NAMALWA (cell line): Measurements from ENCODE around the gene SON.
"Not testable (repeated sequence)": the region's sequence is repeated elsewhere in the genome, so short reads cannot be mapped to it uniquely, and the experiment has no call there.

Experiments
- DNase-seq: peaks from one replicate; pipeline ENCODE4 v3.0.0-alpha.2; 2015; ENCODE audit warnings: low spot score

Gene SON

GRCh38 chr21:33578959-33579542 lies 36.2 kb downstream of the SON start:
- no peak for DNase-seq

DNA sequence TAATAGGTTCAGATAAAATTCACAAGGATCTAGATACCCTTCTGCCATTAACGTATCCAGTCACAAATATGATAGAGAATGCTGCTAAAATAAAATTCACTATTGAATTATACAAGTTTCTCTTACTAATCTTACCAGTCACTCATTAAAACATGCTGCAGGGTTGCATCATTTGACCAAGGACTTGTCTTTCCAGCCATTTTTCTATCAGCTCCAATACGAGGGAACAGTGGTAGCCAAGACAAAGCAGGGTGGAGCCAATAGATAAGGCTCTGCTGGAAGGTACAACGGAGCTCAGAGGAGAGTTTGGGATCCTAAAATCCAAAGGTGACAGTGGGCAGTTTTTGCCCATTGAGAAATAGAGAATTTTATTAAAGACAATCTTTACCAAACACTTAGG lies 41.6 kb downstream of the SON start:
- no peak for DNase-seq

DNA sequence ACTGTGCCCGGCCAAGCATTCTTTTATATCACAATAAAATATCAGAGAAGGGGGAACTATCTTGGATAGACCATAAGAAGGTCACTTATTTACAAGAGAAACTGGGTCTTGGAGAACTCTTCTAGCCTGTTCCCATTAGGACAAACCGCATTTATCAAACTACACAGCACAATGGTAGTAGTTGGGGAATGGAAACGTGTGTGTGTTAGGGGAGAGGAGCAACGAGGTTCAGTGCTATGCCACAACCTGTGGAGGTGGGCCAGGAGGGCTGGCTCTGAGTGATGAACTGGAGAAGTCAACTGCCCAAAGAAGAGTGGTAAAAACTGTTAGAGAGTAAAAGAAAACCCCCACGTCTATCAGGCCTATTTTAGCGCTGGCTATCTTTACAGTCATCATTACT lies 44.1 kb downstream of the SON start:
- DNase-seq = no peak

GRCh38 chr21:33587792-33588484 lies 45.1 kb downstream of the SON start:
- DNase-seq = no peak

- peak; percentile 86 for DNase-seq
Measured at GRCh38 chr21:33588485-33589335, 45.9 kb downstream of the SON start, which contains the start of gene DONSON. Gene DONSON, minus strand, starts transcription at chr21:33588684. Its CDS starts 43 bp downstream, at chr21:33588641.

- DNase-seq = no peak
Measured at GRCh38 chr21:33598051-33598450, 55.2 kb downstream of the SON start.

DNA sequence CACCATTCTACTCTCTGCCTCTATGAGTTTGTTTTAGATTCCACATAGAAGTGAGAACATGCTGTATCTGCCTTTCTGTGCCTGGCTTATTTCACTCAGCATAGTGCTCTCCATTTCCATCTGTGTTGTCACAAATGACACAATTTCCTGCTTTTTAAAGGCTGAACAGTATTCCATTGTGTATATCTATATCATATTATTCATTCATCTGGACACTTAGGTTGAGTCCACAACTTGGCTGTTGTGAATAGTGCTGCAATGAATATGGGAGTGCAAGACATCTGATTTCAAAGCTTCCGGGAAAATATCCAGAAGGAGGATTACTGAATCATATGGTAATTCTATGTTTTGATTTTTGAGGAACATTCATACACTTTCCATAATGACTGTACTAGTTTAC lies 65.7 kb downstream of the SON start:
- DNase-seq = no peak

DNA sequence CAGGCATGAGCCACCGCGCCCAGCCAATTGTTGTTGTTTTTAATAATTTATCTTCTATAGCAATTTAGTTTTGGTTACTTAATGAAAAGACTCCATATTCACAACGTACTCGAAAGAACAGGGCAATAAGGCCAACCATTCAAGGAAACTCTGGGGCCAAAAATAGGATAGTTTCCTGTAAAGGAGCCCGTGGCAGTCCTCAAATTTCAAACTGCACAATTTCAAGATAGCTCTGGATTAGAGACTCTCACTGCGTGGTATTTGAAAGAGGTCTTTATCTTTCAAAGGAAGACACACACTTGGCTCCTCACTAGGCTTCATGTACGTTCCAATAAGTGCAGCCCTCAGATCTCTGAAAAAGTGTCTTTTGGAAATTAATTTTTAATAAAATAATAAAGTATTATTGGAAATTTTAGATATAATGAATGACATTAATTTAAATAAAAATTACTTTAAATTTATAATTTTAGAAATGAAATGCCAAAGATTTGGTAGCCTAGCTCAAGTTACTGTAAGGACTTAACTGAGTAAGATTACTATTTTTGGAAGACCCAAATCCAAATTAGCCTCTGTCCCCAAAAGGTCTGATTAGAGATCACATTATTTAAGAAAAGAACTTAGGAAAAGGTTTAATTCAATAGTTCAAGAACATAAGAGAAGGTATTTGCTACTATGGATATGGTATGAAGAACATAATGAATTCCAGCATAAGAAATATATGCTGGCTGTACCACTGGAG lies 68.3 kb downstream of the SON start:
- no peak for DNase-seq

- not testable (repeated sequence) for DNase-seq
Measured at GRCh38 chr21:33617565-33617964, 74.7 kb downstream of the SON start.

GRCh38 chr21:33618407-33618806 lies 75.6 kb downstream of the SON start:
- no peak for DNase-seq

DNA sequence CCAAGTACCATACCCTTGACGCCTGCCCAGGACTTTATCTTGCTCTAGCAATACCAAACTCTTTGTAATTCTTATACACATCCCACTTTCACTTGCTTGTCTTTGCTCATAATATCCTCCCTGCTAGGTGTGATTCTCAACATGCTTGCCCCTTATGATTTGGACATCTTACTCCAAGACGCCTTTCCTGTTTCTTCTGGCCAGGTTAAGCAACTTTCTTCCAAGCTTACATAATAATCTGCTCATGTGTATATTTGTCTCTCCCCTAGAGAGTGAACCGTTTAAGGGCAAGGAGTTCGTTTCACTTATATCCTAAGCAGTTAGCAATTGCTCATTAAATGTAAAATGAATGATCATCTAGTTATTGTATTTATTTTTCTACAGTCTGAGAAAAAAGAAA lies 76.9 kb downstream of the SON start:
- DNase-seq = no peak

- DNase-seq = no peak
Measured at GRCh38 chr21:33622253-33622652, 79.4 kb downstream of the SON start.

- DNase-seq = not testable (repeated sequence)
Measured at GRCh38 chr21:33626151-33626550, 83.3 kb downstream of the SON start.
